Transverse colon (tissue), 4 donors: ENCODE data around the gene GPR32.
"Not testable (repeated sequence)": the region's sequence is repeated elsewhere in the genome, so short reads cannot be mapped to it uniquely, and the experiment has no call there.

Experiments used
- POLR2A ChIP-seq: fragments of 450-650 bp; IDR thresholded peaks from one replicate; pipeline ENCODE4 v1.6.1; 2016; ENCODE audit warnings: antibody characterized with exemption, mild to moderate bottlenecking, moderate library complexity
- POLR2AphosphoS5 ChIP-seq, 3 donors: sonication (generic); formaldehyde crosslinking; IDR thresholded peaks; one replicate each; pipeline ENCODE4 v1.6.1; 2016; ENCODE audit warnings: antibody characterized with exemption in 3 of 3
- TF ChIP-seq, protein P1 (sequence below), 5 experiments: fragments of 200-600 bp in 3 of 5; fragments of 450-650 bp in 2 of 5; sonication (generic) in 3 of 5; IDR thresholded peaks; 1 replicate in 2 of 5; 2 replicates in 3 of 5; pipeline ENCODE4 v1.5.1; 2016 to 2017; ENCODE audit warnings: antibody characterized with exemption in 5 of 5, inconsistent platforms in 3 of 5, mild to moderate bottlenecking in 2 of 5, moderate library complexity in 1 of 5

- not testable (repeated sequence) for TF ChIP-seq POLR2A; POLR2AphosphoS5 (IDR thresholded peaks at IDR 0.05)
- TF ChIP-seq, protein P1, sequence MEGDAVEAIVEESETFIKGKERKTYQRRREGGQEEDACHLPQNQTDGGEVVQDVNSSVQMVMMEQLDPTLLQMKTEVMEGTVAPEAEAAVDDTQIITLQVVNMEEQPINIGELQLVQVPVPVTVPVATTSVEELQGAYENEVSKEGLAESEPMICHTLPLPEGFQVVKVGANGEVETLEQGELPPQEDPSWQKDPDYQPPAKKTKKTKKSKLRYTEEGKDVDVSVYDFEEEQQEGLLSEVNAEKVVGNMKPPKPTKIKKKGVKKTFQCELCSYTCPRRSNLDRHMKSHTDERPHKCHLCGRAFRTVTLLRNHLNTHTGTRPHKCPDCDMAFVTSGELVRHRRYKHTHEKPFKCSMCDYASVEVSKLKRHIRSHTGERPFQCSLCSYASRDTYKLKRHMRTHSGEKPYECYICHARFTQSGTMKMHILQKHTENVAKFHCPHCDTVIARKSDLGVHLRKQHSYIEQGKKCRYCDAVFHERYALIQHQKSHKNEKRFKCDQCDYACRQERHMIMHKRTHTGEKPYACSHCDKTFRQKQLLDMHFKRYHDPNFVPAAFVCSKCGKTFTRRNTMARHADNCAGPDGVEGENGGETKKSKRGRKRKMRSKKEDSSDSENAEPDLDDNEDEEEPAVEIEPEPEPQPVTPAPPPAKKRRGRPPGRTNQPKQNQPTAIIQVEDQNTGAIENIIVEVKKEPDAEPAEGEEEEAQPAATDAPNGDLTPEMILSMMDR (IDR thresholded peaks at IDR 0.05), result not testable (repeated sequence)
Measured at GRCh38 chr19:50756244-50756643, 14.0 kb upstream of the GPR32 start.
